ENCODE measurements around the gene EPN1.

DNA sequence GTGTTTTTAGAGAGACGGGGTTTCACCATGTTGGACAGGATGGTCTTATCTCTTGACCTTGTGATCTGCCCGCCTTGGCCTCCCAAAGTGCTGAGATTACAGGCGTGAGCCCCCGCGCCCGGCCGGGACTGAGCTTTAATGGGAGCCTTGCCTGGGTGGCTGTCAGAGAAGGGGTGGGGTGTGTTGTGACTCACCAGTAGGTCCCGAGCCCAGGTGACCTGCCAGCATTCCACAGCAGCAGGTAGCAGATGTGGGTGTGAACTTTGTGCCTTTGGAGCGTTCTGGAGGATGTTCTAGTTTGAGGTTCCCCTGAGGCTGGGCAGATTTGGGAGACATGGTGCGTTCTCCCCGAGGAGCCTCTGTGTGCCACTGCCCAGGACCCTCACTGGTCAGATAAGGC lies 7.1 kb upstream of the EPN1 start:
- TF ChIP-seq, protein P1, sequence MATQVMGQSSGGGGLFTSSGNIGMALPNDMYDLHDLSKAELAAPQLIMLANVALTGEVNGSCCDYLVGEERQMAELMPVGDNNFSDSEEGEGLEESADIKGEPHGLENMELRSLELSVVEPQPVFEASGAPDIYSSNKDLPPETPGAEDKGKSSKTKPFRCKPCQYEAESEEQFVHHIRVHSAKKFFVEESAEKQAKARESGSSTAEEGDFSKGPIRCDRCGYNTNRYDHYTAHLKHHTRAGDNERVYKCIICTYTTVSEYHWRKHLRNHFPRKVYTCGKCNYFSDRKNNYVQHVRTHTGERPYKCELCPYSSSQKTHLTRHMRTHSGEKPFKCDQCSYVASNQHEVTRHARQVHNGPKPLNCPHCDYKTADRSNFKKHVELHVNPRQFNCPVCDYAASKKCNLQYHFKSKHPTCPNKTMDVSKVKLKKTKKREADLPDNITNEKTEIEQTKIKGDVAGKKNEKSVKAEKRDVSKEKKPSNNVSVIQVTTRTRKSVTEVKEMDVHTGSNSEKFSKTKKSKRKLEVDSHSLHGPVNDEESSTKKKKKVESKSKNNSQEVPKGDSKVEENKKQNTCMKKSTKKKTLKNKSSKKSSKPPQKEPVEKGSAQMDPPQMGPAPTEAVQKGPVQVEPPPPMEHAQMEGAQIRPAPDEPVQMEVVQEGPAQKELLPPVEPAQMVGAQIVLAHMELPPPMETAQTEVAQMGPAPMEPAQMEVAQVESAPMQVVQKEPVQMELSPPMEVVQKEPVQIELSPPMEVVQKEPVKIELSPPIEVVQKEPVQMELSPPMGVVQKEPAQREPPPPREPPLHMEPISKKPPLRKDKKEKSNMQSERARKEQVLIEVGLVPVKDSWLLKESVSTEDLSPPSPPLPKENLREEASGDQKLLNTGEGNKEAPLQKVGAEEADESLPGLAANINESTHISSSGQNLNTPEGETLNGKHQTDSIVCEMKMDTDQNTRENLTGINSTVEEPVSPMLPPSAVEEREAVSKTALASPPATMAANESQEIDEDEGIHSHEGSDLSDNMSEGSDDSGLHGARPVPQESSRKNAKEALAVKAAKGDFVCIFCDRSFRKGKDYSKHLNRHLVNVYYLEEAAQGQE (IDR thresholded peaks at IDR 0.05; ENCODE audit: unreplicated experiment) = no peak
- no peak for TF ChIP-seq ZNF114 (CRISPR knock-in tag; IDR thresholded peaks at IDR 0.05)
- TF ChIP-seq ZNF331 (CRISPR knock-in tag; IDR thresholded peaks at IDR 0.05; ENCODE audit: low read depth) = no peak
- TF ChIP-seq EZH2 (IDR thresholded peaks at IDR 0.05; ENCODE audit: low read depth, unreplicated experiment) = no peak
- TF ChIP-seq, protein P2, sequence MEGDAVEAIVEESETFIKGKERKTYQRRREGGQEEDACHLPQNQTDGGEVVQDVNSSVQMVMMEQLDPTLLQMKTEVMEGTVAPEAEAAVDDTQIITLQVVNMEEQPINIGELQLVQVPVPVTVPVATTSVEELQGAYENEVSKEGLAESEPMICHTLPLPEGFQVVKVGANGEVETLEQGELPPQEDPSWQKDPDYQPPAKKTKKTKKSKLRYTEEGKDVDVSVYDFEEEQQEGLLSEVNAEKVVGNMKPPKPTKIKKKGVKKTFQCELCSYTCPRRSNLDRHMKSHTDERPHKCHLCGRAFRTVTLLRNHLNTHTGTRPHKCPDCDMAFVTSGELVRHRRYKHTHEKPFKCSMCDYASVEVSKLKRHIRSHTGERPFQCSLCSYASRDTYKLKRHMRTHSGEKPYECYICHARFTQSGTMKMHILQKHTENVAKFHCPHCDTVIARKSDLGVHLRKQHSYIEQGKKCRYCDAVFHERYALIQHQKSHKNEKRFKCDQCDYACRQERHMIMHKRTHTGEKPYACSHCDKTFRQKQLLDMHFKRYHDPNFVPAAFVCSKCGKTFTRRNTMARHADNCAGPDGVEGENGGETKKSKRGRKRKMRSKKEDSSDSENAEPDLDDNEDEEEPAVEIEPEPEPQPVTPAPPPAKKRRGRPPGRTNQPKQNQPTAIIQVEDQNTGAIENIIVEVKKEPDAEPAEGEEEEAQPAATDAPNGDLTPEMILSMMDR (conservative IDR thresholded peaks at IDR 0.05; ENCODE audit: low read depth in 2 of 2) = no peak
- no peak for TF ChIP-seq POLR2AphosphoS5 (IDR thresholded peaks at IDR 0.05; ENCODE audit: low read depth)
- no peak for TF ChIP-seq STAT1 (IDR thresholded peaks at IDR 0.05; ENCODE audit: unreplicated experiment)
- no peak for TF ChIP-seq JUNB (IDR thresholded peaks at IDR 0.05; ENCODE audit: unreplicated experiment)
- no peak for TF ChIP-seq EZH2phosphoT487 (IDR thresholded peaks at IDR 0.05; ENCODE audit: unreplicated experiment)
- TF ChIP-seq, protein P3, sequence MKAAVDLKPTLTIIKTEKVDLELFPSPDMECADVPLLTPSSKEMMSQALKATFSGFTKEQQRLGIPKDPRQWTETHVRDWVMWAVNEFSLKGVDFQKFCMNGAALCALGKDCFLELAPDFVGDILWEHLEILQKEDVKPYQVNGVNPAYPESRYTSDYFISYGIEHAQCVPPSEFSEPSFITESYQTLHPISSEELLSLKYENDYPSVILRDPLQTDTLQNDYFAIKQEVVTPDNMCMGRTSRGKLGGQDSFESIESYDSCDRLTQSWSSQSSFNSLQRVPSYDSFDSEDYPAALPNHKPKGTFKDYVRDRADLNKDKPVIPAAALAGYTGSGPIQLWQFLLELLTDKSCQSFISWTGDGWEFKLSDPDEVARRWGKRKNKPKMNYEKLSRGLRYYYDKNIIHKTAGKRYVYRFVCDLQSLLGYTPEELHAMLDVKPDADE (IDR thresholded peaks at IDR 0.05) = no peak
- TF ChIP-seq CREB1 (CRISPR knock-in tag; IDR thresholded peaks at IDR 0.05; ENCODE audit: low read depth) = no peak
- TF ChIP-seq, protein P4, sequence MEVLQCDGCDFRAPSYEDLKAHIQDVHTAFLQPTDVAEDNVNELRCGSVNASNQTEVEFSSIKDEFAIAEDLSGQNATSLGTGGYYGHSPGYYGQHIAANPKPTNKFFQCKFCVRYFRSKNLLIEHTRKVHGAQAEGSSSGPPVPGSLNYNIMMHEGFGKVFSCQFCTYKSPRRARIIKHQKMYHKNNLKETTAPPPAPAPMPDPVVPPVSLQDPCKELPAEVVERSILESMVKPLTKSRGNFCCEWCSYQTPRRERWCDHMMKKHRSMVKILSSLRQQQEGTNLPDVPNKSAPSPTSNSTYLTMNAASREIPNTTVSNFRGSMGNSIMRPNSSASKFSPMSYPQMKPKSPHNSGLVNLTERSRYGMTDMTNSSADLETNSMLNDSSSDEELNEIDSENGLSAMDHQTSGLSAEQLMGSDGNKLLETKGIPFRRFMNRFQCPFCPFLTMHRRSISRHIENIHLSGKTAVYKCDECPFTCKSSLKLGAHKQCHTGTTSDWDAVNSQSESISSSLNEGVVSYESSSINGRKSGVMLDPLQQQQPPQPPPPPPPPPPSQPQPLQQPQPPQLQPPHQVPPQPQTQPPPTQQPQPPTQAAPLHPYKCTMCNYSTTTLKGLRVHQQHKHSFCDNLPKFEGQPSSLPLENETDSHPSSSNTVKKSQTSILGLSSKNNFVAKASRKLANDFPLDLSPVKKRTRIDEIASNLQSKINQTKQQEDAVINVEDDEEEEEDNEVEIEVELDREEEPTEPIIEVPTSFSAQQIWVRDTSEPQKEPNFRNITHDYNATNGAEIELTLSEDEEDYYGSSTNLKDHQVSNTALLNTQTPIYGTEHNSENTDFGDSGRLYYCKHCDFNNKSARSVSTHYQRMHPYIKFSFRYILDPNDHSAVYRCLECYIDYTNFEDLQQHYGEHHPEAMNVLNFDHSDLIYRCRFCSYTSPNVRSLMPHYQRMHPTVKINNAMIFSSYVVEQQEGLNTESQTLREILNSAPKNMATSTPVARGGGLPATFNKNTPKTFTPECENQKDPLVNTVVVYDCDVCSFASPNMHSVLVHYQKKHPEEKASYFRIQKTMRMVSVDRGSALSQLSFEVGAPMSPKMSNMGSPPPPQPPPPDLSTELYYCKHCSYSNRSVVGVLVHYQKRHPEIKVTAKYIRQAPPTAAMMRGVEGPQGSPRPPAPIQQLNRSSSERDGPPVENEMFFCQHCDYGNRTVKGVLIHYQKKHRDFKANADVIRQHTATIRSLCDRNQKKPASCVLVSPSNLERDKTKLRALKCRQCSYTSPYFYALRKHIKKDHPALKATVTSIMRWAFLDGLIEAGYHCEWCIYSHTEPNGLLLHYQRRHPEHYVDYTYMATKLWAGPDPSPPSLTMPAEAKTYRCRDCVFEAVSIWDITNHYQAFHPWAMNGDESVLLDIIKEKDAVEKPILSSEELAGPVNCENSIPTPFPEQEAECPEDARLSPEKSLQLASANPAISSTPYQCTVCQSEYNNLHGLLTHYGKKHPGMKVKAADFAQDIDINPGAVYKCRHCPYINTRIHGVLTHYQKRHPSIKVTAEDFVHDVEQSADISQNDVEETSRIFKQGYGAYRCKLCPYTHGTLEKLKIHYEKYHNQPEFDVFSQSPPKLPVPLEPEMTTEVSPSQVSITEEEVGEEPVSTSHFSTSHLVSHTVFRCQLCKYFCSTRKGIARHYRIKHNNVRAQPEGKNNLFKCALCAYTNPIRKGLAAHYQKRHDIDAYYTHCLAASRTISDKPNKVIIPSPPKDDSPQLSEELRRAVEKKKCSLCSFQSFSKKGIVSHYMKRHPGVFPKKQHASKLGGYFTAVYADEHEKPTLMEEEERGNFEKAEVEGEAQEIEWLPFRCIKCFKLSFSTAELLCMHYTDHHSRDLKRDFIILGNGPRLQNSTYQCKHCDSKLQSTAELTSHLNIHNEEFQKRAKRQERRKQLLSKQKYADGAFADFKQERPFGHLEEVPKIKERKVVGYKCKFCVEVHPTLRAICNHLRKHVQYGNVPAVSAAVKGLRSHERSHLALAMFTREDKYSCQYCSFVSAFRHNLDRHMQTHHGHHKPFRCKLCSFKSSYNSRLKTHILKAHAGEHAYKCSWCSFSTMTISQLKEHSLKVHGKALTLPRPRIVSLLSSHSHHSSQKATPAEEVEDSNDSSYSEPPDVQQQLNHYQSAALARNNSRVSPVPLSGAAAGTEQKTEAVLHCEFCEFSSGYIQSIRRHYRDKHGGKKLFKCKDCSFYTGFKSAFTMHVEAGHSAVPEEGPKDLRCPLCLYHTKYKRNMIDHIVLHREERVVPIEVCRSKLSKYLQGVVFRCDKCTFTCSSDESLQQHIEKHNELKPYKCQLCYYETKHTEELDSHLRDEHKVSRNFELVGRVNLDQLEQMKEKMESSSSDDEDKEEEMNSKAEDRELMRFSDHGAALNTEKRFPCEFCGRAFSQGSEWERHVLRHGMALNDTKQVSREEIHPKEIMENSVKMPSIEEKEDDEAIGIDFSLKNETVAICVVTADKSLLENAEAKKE (CRISPR knock-in tag; IDR thresholded peaks at IDR 0.05) = no peak

All from GM23338 (cell line).